Measurements from ENCODE around the gene ARHGEF9. TPM values are rescaled to one million over a fixed set of nuclear protein-coding genes. Genes with fewer than 3 reads are reported as not detected.
A peak's percentile ranks its signal among the peaks of the same experiment; 100 is the strongest.

Gene ARHGEF9
- total RNA-seq, 2 experiments from 2014 or later, result 21.9 to 23.9 TPM

GRCh38 chrX:63740382-63740781, 44.6 kb downstream of the ARHGEF9 start:
- no peak for DNase-seq
- no peak overlapping the region for H3K27ac Mint-ChIP-seq
- no peak overlapping the region for H3K4me3 Mint-ChIP-seq
- ChIA-PET POLR2A (no interaction called here), CTCF (no interaction called here)
- H3K27me3 Mint-ChIP-seq, result no peaks in the 10 kb centered on the region
- H3K4me1 Mint-ChIP-seq, result peaks cover 73% of the 10 kb centered on the region
- no peaks in the 10 kb centered on the region for H3K9me3 Mint-ChIP-seq
- peaks cover 27% of the 10 kb centered on the region for H3K36me3 Mint-ChIP-seq (ENCODE audit: low read depth)

GRCh38 chrX:63739885-63740284, 45.1 kb downstream of the ARHGEF9 start:
- ChIA-PET POLR2A (interaction anchor here (0.6 kb wide), 1 partner anchor 15 kb away, joined by 3 read pairs; no protein-coding TSS in a partner anchor), CTCF (no interaction called here)
- Mint-ChIP-seq H3K4me1 (peaks cover 70% of the 10 kb centered on the region), H3K4me3 (no peak overlapping the region), H3K9me3 (no peaks in the 10 kb centered on the region), H3K36me3 (ENCODE audit: low read depth) (peaks cover 27% of the 10 kb centered on the region), H3K27ac (no peak overlapping the region), H3K27me3 (no peaks in the 10 kb centered on the region)
- no peak for DNase-seq

- POLR2A ChIA-PET, result interaction anchor here (1.1 kb wide), 1 partner anchor 16 kb away, joined by 12 read pairs; a partner anchor contains a TSS
- Mint-ChIP-seq H3K27ac (no peak overlapping the region), H3K36me3 (ENCODE audit: low read depth) (peaks cover 22% of the 10 kb centered on the region), H3K4me3 (no peak overlapping the region), H3K4me1 (peaks cover 59% of the 10 kb centered on the region), H3K9me3 (no peaks in the 10 kb centered on the region), H3K27me3 (no peaks in the 10 kb centered on the region)
- DNase-seq, result no peak
- CTCF ChIA-PET, result no interaction called here
Observed at GRCh38 chrX:63738696-63739095, 46.3 kb downstream of the ARHGEF9 start.

GRCh38 chrX:63737131-63737921, 47.7 kb downstream of the ARHGEF9 start:
- peaks cover 19% of the 10 kb centered on the region for H3K36me3 Mint-ChIP-seq (ENCODE audit: low read depth)
- no peaks in the 10 kb centered on the region for H3K9me3 Mint-ChIP-seq
- H3K4me1 Mint-ChIP-seq, result peaks cover 56% of the 10 kb centered on the region

GRCh38 chrX:63735882-63736281, 49.1 kb downstream of the ARHGEF9 start:
- CTCF ChIA-PET, result no interaction called here
- H3K9me3 Mint-ChIP-seq, result no peaks in the 10 kb centered on the region

More at GRCh38 chrX:63737131-63737921, 47.7 kb downstream of the ARHGEF9 start:
- ChIA-PET CTCF (no interaction called here), POLR2A (interaction anchor here (0.6 to 1.7 kb wide), 2 partner anchors 17 to 18 kb away, joined by 3 read pairs; no protein-coding TSS in a partner anchor)
- Mint-ChIP-seq H3K4me3 (no peak overlapping the region), H3K27me3 (no peaks in the 10 kb centered on the region), H3K27ac (no peak overlapping the region)
- no peak for DNase-seq

GRCh38 chrX:63720293-63720692, 64.7 kb downstream of the ARHGEF9 start:
- ChIA-PET CTCF (no interaction called here), POLR2A (no interaction called here)
- Mint-ChIP-seq H3K27me3 (no peaks in the 10 kb centered on the region), H3K9me3 (no peaks in the 10 kb centered on the region), H3K27ac (no peak overlapping the region), H3K4me3 (no peak overlapping the region), H3K36me3 (ENCODE audit: low read depth) (peaks cover 29% of the 10 kb centered on the region), H3K4me1 (peaks cover 5% of the 10 kb centered on the region)
- DNase-seq, result no peak

More at GRCh38 chrX:63735882-63736281, 49.1 kb downstream of the ARHGEF9 start:
- Mint-ChIP-seq H3K36me3 (ENCODE audit: low read depth) (peaks cover 15% of the 10 kb centered on the region), H3K4me1 (peaks cover 42% of the 10 kb centered on the region), H3K27me3 (no peaks in the 10 kb centered on the region), H3K4me3 (no peak overlapping the region), H3K27ac (no peak overlapping the region)
- no peak for DNase-seq
- POLR2A ChIA-PET, result interaction anchor here (1.7 kb wide), 1 partner anchor 20 kb away, joined by 3 read pairs; no protein-coding TSS in a partner anchor

GRCh38 chrX:63719633-63720032, 65.4 kb downstream of the ARHGEF9 start:
- Mint-ChIP-seq H3K4me1 (peaks cover 5% of the 10 kb centered on the region), H3K27me3 (no peaks in the 10 kb centered on the region), H3K36me3 (ENCODE audit: low read depth) (peaks cover 29% of the 10 kb centered on the region), H3K4me3 (no peak overlapping the region), H3K9me3 (no peaks in the 10 kb centered on the region), H3K27ac (no peak overlapping the region)
- CTCF ChIA-PET, result no interaction called here
- no peak for DNase-seq
- POLR2A ChIA-PET, result no interaction called here

- ChIA-PET CTCF (no interaction called here), POLR2A (interaction anchor here (1.1 kb wide), 1 partner anchor 28 kb away, joined by 3 read pairs; no protein-coding TSS in a partner anchor)
- Mint-ChIP-seq H3K4me1 (no peaks in the 10 kb centered on the region), H3K9me3 (no peaks in the 10 kb centered on the region), H3K27ac (no peak overlapping the region), H3K36me3 (ENCODE audit: low read depth) (peaks cover 38% of the 10 kb centered on the region), H3K4me3 (no peak overlapping the region), H3K27me3 (no peaks in the 10 kb centered on the region)
- DNase-seq, result no peak
Observed at GRCh38 chrX:63718010-63718694, 66.9 kb downstream of the ARHGEF9 start.

GRCh38 chrX:63713526-63713925, 71.5 kb downstream of the ARHGEF9 start:
- no peaks in the 10 kb centered on the region for H3K27me3 Mint-ChIP-seq
- H3K27ac Mint-ChIP-seq, result no peak overlapping the region
- no peaks in the 10 kb centered on the region for H3K9me3 Mint-ChIP-seq
- H3K4me1 Mint-ChIP-seq, result no peaks in the 10 kb centered on the region
- POLR2A ChIA-PET, result no interaction called here
- H3K4me3 Mint-ChIP-seq, result no peak overlapping the region
- CTCF ChIA-PET, result no interaction called here
- H3K36me3 Mint-ChIP-seq (ENCODE audit: low read depth), result peaks cover 35% of the 10 kb centered on the region
- DNase-seq, result no peak

GRCh38 chrX:63708801-63709200, 76.2 kb downstream of the ARHGEF9 start:
- H3K27ac Mint-ChIP-seq, result no peak overlapping the region
- no peak for DNase-seq
- POLR2A ChIA-PET, result interaction anchor here (0.9 kb wide), 1 partner anchor 46 kb away, joined by 3 read pairs; a partner anchor contains a TSS
- H3K4me3 Mint-ChIP-seq, result no peak overlapping the region
- no peaks in the 10 kb centered on the region for H3K4me1 Mint-ChIP-seq
- CTCF ChIA-PET, result no interaction called here
- no peaks in the 10 kb centered on the region for H3K9me3 Mint-ChIP-seq
- no peaks in the 10 kb centered on the region for H3K27me3 Mint-ChIP-seq
- peaks cover 41% of the 10 kb centered on the region for H3K36me3 Mint-ChIP-seq (ENCODE audit: low read depth)

GRCh38 chrX:63702556-63702955, 82.5 kb downstream of the ARHGEF9 start:
- Mint-ChIP-seq H3K4me3 (no peak overlapping the region), H3K27me3 (no peaks in the 10 kb centered on the region), H3K36me3 (ENCODE audit: low read depth) (peaks cover 56% of the 10 kb centered on the region), H3K4me1 (no peaks in the 10 kb centered on the region), H3K9me3 (no peaks in the 10 kb centered on the region), H3K27ac (no peak overlapping the region)
- DNase-seq, result no peak
- POLR2A ChIA-PET, result no interaction called here
- CTCF ChIA-PET, result no interaction called here

GRCh38 chrX:63686878-63687714, 97.9 kb downstream of the ARHGEF9 start:
- ChIA-PET CTCF (interaction anchor here (0.6 to 1.8 kb wide), 7 partner anchors 19 to 437 kb away, joined by 3 to 4 read pairs (median 3); a partner anchor contains a TSS), POLR2A (interaction anchor here (1.1 kb wide), 1 partner anchor 68 kb away, joined by 3 read pairs; no protein-coding TSS in a partner anchor)
- Mint-ChIP-seq H3K36me3 (ENCODE audit: low read depth) (peaks cover 20% of the 10 kb centered on the region), H3K4me1 (peaks cover 1% of the 10 kb centered on the region), H3K4me3 (no peak overlapping the region), H3K27me3 (no peaks in the 10 kb centered on the region), H3K27ac (no peak overlapping the region), H3K9me3 (peaks cover 2% of the 10 kb centered on the region)
- DNase-seq, result peak; percentile 17

- no peak overlapping the region for H3K27ac Mint-ChIP-seq
- ChIA-PET POLR2A (no interaction called here), CTCF (no interaction called here)
- H3K4me1 Mint-ChIP-seq, result no peaks in the 10 kb centered on the region
- no peak for DNase-seq
- no peaks in the 10 kb centered on the region for H3K27me3 Mint-ChIP-seq
- peaks cover 23% of the 10 kb centered on the region for H3K36me3 Mint-ChIP-seq (ENCODE audit: low read depth)
- no peaks in the 10 kb centered on the region for H3K9me3 Mint-ChIP-seq
- no peak overlapping the region for H3K4me3 Mint-ChIP-seq
Observed at GRCh38 chrX:63680423-63680822, 104.6 kb downstream of the ARHGEF9 start.
